ENCODE data around the gene HNRNPH2.

- TF ChIP-seq, protein P1, sequence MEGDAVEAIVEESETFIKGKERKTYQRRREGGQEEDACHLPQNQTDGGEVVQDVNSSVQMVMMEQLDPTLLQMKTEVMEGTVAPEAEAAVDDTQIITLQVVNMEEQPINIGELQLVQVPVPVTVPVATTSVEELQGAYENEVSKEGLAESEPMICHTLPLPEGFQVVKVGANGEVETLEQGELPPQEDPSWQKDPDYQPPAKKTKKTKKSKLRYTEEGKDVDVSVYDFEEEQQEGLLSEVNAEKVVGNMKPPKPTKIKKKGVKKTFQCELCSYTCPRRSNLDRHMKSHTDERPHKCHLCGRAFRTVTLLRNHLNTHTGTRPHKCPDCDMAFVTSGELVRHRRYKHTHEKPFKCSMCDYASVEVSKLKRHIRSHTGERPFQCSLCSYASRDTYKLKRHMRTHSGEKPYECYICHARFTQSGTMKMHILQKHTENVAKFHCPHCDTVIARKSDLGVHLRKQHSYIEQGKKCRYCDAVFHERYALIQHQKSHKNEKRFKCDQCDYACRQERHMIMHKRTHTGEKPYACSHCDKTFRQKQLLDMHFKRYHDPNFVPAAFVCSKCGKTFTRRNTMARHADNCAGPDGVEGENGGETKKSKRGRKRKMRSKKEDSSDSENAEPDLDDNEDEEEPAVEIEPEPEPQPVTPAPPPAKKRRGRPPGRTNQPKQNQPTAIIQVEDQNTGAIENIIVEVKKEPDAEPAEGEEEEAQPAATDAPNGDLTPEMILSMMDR (IDR thresholded peaks at IDR 0.05): no peak
- no peak for TF ChIP-seq EP300 (IDR thresholded peaks at IDR 0.05)
Observed at GRCh38 chrX:101399825-101400224, 8.2 kb upstream of the HNRNPH2 start.

Data from stomach (tissue), 4 donors.